HG03280 (cell line): ENCODE measurements around the gene OSBP2.
"Not testable (repeated sequence)": the region's sequence is repeated elsewhere in the genome, so short reads cannot be mapped to it uniquely, and the experiment has no call there.

Source experiments
- ATAC-seq: cut with Tn5 transposase; IDR thresholded peaks from one replicate; pipeline ENCODE4 v1.9.1; 2021; ENCODE audit warnings: mild to moderate bottlenecking, moderate library complexity; ENCODE audit not compliant: unreplicated experiment

Gene OSBP2

GRCh38 chr22:30717331-30717921, 22.8 kb downstream of the OSBP2 start:
- no peak for ATAC-seq

GRCh38 chr22:30717952-30718351, 23.3 kb downstream of the OSBP2 start:
- no peak for ATAC-seq

- no peak for ATAC-seq
These were observed 23.8 kb downstream of the OSBP2 start for GRCh38 chr22:30718491-30718890.

- ATAC-seq, result no peak
These were observed 24.3 kb downstream of the OSBP2 start for GRCh38 chr22:30718938-30719337.

- ATAC-seq, result no peak
These were observed 25.7 kb downstream of the OSBP2 start for GRCh38 chr22:30720263-30720837.

GRCh38 chr22:30721741-30722140, 27.1 kb downstream of the OSBP2 start:
- no peak for ATAC-seq

GRCh38 chr22:30728826-30729225, 34.2 kb downstream of the OSBP2 start:
- ATAC-seq, result no peak

GRCh38 chr22:30731658-30732057, 37.0 kb downstream of the OSBP2 start:
- no peak for ATAC-seq

GRCh38 chr22:30732426-30732825, 37.8 kb downstream of the OSBP2 start:
- no peak for ATAC-seq

- no peak for ATAC-seq
These were observed 38.5 kb downstream of the OSBP2 start for GRCh38 chr22:30733181-30733631.

GRCh38 chr22:30740007-30740406, 45.3 kb downstream of the OSBP2 start:
- ATAC-seq, result not testable (repeated sequence)

- ATAC-seq, result not testable (repeated sequence)
These were observed 45.8 kb downstream of the OSBP2 start for GRCh38 chr22:30740511-30740910.

- ATAC-seq, result no peak
These were observed 47.9 kb downstream of the OSBP2 start for GRCh38 chr22:30742291-30743256.

GRCh38 chr22:30743257-30744020, 48.8 kb downstream of the OSBP2 start:
- ATAC-seq, result no peak

- no peak for ATAC-seq
These were observed 49.5 kb downstream of the OSBP2 start for GRCh38 chr22:30744224-30744623.

- no peak for ATAC-seq
These were observed 52.8 kb downstream of the OSBP2 start for GRCh38 chr22:30747493-30747892.

GRCh38 chr22:30749272-30749671, 54.6 kb downstream of the OSBP2 start:
- no peak for ATAC-seq

- no peak for ATAC-seq
These were observed 55.2 kb downstream of the OSBP2 start for GRCh38 chr22:30749849-30750248.

GRCh38 chr22:30751529-30751928, 56.9 kb downstream of the OSBP2 start:
- no peak for ATAC-seq

GRCh38 chr22:30752771-30753170, 58.1 kb downstream of the OSBP2 start:
- no peak for ATAC-seq

- no peak for ATAC-seq
These were observed 59.0 kb downstream of the OSBP2 start for GRCh38 chr22:30753701-30754100.
